Germinal center (tissue), 1 donor: ENCODE results near the gene PRR36.
"Not testable (repeated sequence)": the region's sequence is repeated elsewhere in the genome, so short reads cannot be mapped to it uniquely, and the experiment has no call there.

Experiments used
- DNase-seq: peaks from one replicate; pipeline ENCODE4 v3.0.0; 2012; ENCODE audit warnings: mixed read lengths, low spot score

The PRR36 gene

GRCh38 chr19:7898967-7899366 is 24.8 kb upstream of the PRR36 start:
- no peak for DNase-seq

DNA sequence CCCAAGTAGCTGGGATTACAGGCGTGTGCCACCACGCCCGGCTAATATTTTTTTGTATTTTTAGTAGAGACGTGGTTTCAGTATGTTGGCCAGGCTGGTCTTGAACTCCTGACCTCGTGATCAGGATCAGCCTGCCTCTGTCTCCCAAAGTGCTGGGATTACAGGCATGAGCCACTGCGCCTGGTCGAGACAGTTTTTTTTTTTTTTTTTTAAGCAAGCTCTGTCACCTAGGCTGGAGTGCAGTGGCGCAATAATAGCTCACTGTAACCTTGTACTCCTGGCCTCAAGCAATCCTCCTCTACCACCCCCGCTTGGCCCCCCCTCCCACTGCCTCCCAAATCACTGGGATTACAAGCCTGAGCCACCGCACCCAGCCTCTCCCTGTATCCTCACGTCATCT is 23.1 kb upstream of the PRR36 start:
- no peak for DNase-seq

- no peak for DNase-seq
Observed at GRCh38 chr19:7895565-7895964, 21.4 kb upstream of the PRR36 start.

DNA sequence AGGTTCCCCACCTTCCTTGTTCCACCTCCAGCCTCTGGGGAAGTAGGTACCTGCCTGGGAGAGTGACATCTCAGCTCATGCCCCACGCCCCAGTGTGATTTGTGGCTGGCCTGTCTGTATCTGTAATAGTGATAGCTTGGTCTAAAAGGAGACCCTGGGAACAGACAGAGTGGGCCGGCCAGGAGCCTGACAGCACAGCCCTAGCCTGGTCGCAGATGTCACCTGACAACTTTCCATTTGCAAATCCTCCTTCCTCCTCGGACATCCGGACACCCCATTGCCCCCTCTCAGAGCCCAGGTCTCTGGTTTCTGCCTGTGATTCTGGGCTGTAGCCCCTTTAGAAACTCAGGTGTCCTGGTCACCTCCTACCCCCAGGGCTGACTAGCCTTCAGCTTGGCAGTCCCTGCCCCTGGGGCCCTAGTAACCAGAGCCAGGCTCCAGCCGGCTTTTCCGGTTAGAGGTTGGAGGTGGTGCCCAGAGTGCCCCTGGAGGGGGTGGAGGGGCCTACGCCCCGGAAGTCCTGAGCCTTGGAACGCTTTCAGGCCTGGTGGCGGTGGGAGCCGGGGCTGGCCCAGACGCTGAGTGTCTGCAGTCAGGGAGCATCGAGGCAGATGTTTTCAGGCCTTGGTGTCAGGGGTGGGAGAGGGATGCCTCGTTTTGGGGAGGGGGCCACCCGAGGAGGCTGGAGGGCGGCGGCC is 20.6 kb upstream of the PRR36 start:
- DNase-seq, result no peak

GRCh38 chr19:7893362-7894101 is 19.3 kb upstream of the PRR36 start:
- DNase-seq, result not testable (repeated sequence)

- DNase-seq, result no peak
Observed at GRCh38 chr19:7888826-7889217, 14.6 kb upstream of the PRR36 start.

DNA sequence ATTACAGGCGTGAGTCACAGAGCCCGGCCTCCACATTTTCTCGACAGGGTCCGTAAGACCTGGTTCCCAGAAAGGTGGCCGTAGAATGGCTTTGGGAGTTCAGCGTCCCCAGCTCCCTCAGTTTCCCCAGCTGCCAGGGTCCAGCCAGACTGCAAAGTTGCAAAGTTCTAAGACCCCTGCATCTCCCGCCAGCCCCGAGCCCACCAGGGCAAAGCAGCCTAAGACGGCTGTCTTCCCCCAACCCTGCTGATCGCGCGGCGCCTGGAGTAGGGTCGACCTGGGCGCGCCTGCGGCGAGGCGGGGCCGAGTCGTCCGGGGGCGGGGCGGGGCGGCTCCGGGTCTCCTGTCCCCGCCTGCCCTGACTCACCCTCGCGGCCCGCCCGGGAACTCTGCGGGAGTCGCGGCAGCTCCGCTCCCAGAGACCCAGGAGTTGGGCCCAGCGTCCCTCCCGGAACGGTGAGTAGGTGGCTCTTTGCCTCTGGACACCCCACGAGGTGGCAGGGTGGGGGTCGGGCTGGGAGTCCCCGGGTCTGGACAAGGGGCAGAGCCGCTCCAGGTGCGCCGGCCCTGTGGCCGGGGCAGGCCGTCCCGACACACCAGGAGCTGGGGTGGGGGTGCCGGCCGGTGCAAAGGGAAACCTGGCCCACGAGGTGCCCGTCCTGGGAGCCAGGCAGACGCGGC is 14.1 kb upstream of the PRR36 start, which contains the start of gene LRRC8E:
Gene LRRC8E (plus strand): TSS at position 366 of the 681 bp plus-strand sequence. CDS start 7,094 bp downstream, outside the sequence.
- no peak for DNase-seq

DNA sequence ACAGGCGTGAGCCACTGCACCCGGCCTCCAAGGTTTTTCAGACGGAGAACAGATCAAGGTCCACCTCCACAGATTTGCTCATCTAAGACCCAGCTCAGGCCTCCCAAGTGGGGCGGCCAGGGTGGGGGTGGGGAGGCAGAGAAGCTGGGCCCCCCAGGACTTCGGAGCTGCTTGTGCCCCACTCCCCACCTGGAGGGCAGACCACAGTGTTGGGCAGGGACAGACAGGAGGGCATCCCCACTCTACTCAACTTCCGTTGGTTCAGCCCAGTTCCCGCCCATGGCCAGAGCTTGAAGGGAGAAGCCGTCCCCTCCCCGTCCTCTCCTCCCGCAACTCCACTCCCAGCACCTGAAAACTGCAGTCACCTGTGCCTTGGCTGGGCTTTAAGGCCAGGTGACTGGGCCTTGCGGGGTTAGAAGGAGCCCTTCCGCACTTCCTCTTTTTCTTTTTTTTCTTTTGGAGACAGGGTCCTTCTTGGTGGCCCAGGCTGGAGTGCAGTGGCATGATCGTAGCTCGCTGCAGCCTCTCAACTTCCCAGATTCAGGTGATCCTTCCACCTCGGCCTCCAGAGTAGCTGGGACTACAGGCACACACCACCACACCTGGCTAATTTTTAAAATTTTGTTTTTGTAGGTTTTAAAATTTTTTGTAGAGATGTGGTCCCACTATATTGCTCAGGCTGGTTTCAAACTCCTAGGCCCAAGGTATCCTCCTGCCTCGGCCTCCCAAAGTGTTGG is 13.4 kb upstream of the PRR36 start:
- DNase-seq, result no peak

DNA sequence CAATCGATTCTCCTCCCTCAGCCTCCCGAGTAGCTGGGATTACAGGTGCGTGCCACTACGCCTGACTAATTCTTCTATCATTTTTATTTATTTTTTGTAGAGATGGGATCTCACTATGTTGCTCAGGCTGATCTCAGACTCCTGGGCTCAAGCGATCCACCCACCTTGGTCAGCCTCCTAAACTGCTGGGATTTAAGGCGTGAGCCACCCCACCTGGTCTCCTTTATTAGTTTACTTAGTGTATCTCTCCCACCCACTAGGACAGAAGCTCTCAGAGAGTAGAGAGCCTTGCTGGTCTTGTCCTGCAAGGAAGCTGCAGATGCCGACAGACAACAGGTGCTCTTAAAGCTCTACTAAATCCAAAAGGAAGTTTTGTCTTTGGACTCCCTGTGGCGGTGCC is 11.6 kb upstream of the PRR36 start:
- no peak for DNase-seq

GRCh38 chr19:7883796-7884570 is 9.8 kb upstream of the PRR36 start:
- DNase-seq, result no peak

DNA sequence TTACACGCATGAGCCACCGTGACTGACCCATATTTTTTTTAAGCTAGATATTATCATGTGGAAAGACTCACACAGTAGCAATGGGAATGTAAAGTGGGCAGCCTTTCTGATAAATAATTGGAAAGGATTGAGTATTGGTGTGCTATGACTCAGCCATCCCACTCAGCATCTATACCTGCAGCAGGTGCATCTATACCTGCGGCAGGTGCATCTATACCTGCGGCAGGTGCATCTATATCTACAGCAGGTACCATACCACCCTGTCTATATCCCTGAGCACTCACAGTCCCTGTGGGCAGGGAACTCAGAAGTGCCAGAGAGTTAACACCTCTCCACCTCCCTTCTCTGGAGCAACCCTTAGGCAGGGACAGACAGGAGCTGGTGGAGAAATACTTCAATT is 8.9 kb upstream of the PRR36 start:
- no peak for DNase-seq

GRCh38 chr19:7881910-7882309 is 7.7 kb upstream of the PRR36 start:
- no peak for DNase-seq

DNA sequence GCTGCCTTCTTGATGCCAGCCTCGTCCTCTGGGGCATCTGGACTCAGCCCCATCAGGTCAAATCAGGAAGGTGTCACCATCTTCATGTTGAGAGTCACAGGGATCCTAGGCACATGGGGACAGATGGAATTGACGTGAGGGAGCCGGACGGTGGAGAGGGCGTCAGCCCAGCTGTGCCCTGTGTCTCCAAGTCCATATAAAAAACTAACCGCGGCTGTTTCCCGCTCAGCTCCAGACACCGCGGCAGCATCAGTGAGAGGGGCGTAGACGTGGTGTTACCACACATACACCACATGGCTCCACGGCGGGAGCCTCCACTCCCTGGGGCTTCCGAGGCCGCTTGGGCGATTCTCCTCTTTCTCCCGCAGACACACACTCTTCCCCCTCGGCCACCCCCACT is 5.6 kb upstream of the PRR36 start:
- DNase-seq, result no peak

GRCh38 chr19:7879111-7879807 is 5.1 kb upstream of the PRR36 start:
- DNase-seq, result no peak

GRCh38 chr19:7877249-7877836 is 3.2 kb upstream of the PRR36 start:
- no peak for DNase-seq

DNA sequence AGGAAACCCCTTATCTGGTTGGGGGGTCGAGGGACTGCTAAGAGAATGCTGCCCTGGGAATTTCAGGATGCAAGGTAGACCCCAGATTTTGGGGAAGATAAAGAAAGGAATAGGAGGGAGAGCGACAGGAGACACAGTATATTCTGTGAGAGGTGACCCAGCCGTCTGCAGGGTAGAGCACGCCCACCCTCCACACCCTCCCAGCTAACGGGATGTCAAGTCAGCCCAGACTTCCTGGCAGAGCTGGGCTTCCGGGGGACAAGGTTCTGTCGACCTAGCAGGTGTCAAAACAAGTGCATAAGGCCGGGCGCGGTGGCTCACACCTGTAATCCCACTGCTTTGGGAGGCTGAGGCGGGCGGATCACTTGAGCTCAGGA is 695 bp upstream of the PRR36 start:
- DNase-seq, result no peak

DNA sequence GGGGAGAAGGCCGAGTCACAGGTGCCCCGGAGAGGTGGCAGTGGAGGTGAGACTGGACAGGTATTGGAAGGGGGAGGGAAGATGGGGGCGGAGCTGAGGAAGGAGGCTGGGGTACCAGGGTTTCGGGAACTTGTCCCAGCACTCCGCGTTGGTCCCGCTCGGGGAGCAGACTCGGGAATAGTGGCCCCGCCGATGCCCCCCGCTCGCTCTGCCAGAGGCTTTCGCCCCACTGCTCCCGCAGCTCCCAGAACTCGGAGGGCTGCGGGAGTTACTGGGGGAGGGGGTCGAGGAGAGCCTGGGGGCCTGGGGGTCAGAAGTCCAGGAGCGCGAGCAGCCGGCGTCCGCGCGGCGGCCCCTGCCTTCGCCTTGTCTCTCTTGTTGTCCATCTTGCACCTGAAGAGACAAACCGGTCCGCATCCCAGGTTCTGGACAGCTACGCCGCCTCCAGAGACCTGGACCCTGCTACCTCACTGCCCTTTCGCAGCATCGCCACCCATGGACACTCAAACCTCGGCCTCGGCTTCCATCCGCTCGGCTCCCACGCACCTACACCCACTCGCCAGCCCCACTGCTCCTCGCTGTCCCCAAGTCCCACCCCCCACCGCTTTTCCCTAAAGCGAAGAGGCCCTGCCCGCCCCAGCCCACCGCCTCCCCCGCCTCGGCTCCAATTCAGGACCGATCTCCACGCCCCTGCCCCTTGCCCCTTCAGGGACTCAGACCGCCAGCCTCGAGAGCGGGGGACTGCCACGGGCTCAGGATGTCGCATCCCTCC is 700 bp downstream of the PRR36 start:
- no peak for DNase-seq

- no peak for DNase-seq
Observed at GRCh38 chr19:7872306-7873204, 1.6 kb downstream of the PRR36 start.
